Peyer's patch (tissue), 4 donors: ENCODE data around the gene KLHL29.

Experiments used
- CTCF ChIP-seq, 6 experiments: fragments of 450-650 bp in 4 of 6; fragments of 200-600 bp in 2 of 6; sonication (generic) in 1 of 6; IDR thresholded peaks; one replicate each; pipeline ENCODE4 v1.5.1; 2017 to 2019; ENCODE audit warnings: antibody characterized with exemption in 6 of 6, mild to moderate bottlenecking in 3 of 6, moderate library complexity in 1 of 6
- POLR2A ChIP-seq, 2 donors: fragments of 450-650 bp; IDR thresholded peaks; one replicate each; pipeline ENCODE4 v1.5.1; 2017; ENCODE audit warnings: antibody characterized with exemption in 2 of 2, mild to moderate bottlenecking in 2 of 2, moderate library complexity in 2 of 2

DNA sequence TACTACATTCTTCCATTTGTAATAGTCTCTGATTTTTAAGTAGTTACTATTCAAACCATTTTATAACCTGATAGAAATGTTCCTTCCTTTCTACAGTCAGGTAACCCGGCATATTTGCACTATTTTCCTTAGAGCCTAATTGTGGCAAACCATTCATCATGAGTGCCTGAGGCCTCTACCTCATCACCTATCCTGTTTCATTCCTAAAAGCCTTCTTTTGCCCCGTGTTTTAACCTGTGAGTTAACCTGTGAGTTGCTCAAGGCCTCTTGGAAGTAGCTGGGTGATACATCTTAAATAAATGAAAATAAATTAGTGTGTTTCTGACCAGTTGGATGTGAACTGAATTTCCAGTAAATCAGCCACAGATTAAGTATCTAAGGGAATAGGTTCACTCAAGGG, 6.5 kb upstream of the KLHL29 start:
- TF ChIP-seq CTCF (IDR thresholded peaks at IDR 0.05) (no peak), POLR2A (IDR thresholded peaks at IDR 0.05) (no peak)
